Hepatocyte (in vitro differentiated cells): ENCODE results near the gene AGBL1. TPM values are rescaled to one million over a fixed set of nuclear protein-coding genes. Genes with fewer than 3 reads are reported as not detected.

Experiments
- DNase-seq: peaks from one replicate; pipeline ENCODE4 v3.0.0-alpha.2; 2016; ENCODE audit warnings: low spot score
- H2AFZ ChIP-seq: fragments of 200-600 bp; sonication (generic); 2 replicates; pipeline ENCODE4 v1.6.0; 2016; ENCODE audit warnings: antibody characterized with exemption, mild to moderate bottlenecking
- H3K27ac ChIP-seq: fragments of 200-600 bp; sonication (generic); 2 replicates; pipeline ENCODE4 v1.5.1; 2016; ENCODE audit warnings: mild to moderate bottlenecking
- H3K27me3 ChIP-seq: fragments of 200-600 bp; sonication (generic); 2 replicates; pipeline ENCODE4 v1.6.1; 2016
- H3K36me3 ChIP-seq: fragments of 200-600 bp; sonication (generic); replicated peaks from 2 replicates; pipeline ENCODE4 v1.5.1; 2016; ENCODE audit warnings: low read depth; ENCODE audit not compliant: insufficient read depth
- H3K4me1 ChIP-seq: fragments of 200-600 bp; sonication (generic); 2 replicates; pipeline ENCODE4 v1.5.1; 2016; ENCODE audit warnings: mild to moderate bottlenecking, moderate library complexity; ENCODE audit not compliant: insufficient read depth
- H3K4me2 ChIP-seq: fragments of 200-600 bp; sonication (generic); 2 replicates; pipeline ENCODE4 v1.6.0; 2016
- H3K4me3 ChIP-seq: fragments of 200-600 bp; sonication (generic); 2 replicates; pipeline ENCODE4 v1.5.1; 2016; ENCODE audit warnings: mild to moderate bottlenecking
- H3K79me2 ChIP-seq: fragments of 200-600 bp; sonication (generic); 2 replicates; pipeline ENCODE4 v1.6.0; 2017; ENCODE audit warnings: mild to moderate bottlenecking
- H3K9me2 ChIP-seq: fragments of 200-600 bp; sonication (generic); replicated peaks from 2 replicates; pipeline ENCODE4 v1.6.0; 2017; ENCODE audit warnings: mild to moderate bottlenecking; ENCODE audit not compliant: insufficient read depth
- H3K9me3 ChIP-seq: fragments of 200-600 bp; sonication (generic); 2 replicates; pipeline ENCODE4 v1.5.1; 2016; ENCODE audit warnings: low read depth, mild to moderate bottlenecking
- H4K20me1 ChIP-seq: fragments of 200-600 bp; sonication (generic); 2 replicates; pipeline ENCODE4 v1.6.0; 2016; ENCODE audit warnings: mild to moderate bottlenecking; ENCODE audit not compliant: insufficient read depth, poor library complexity, severe bottlenecking
- EZH2 ChIP-seq: fragments of 200-600 bp; sonication (generic); IDR thresholded peaks from 2 replicates; pipeline ENCODE4 v1.6.1; 2016; ENCODE audit warnings: antibody characterized with exemption, mild to moderate bottlenecking, borderline replicate concordance
- EZH2phosphoT487 ChIP-seq: fragments of 200-600 bp; sonication (generic); IDR thresholded peaks from one replicate; pipeline ENCODE4 v1.6.1; 2018; ENCODE audit warnings: antibody characterized with exemption, mild to moderate bottlenecking, low read depth, moderate library complexity; ENCODE audit not compliant: unreplicated experiment, severe bottlenecking
- WGBS: methylation state at CpG from one replicate; pipeline ENCODE4 v1.1.6; 2016; ENCODE audit warnings: low lambda C conversion rate; ENCODE audit errors: missing lambda C conversion rate; 5-methylcytosine and 5-hydroxymethylcytosine counted together
- polyA plus RNA-seq: library from polyadenylated mRNA; unstranded; fragments of >200 nt; fragmentation: Nextera tagmentation; extraction: Ambion mirVana; gene quantifications from 2 replicates; pipeline ENCODE4 v1.2.1, GENCODE V29; 2016
- total RNA-seq: library from RNA; depleted of rRNA; stranded (reverse); fragments of >200 nt; gene quantifications from 2 replicates; pipeline ENCODE4 v1.2.3, GENCODE V29; 2014
- TF ChIP-seq, protein P1 (sequence below): fragments of 200-600 bp; sonication (generic); IDR thresholded peaks from 2 replicates; pipeline ENCODE4 v1.5.1; 2016; ENCODE audit warnings: antibody characterized with exemption, mild to moderate bottlenecking; ENCODE audit not compliant: poor library complexity

The AGBL1 gene
- total and polyA plus RNA-seq, 2 experiments from 2014 or later = not detected

DNA sequence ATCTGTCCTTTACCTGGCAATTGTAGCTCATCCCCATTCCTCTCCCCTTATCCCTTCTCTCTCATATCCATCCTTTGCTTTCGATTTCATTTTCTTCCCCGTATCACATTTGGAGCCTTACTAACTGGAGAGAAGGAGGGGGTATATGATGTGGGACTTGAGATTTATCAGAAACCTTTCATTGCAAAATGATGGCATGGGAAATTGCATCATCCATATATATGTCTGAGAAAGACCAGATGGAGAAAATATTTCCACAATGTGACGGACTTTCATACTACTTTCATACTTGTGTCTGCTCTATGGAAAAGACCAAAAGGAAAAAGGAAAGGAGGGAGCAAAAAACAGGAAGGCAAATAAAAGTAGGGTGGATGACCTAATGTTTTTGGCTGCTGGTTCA lies 675.2 kb downstream of the AGBL1 start:
- Histone ChIP-seq H3K9me3 (no peaks in the 10 kb centered on the region), H4K20me1 (no peaks in the 10 kb centered on the region), H3K79me2 (no peaks in the 10 kb centered on the region), H3K36me3 (no peaks in the 10 kb centered on the region), H3K27me3 (peaks cover 11% of the 10 kb centered on the region), H3K9me2 (no peaks in the 10 kb centered on the region), H3K4me2 (no peak overlapping the region), H3K27ac (no peak overlapping the region), H2AFZ (no peak overlapping the region), H3K4me1 (no peaks in the 10 kb centered on the region), H3K4me3 (no peak overlapping the region)
- 78% methylated on average over 3 of the region's 3 CpGs for WGBS
- DNase-seq = no peak
- TF ChIP-seq EZH2 (no peak), EZH2phosphoT487 (no peak)
- TF ChIP-seq, protein P1, sequence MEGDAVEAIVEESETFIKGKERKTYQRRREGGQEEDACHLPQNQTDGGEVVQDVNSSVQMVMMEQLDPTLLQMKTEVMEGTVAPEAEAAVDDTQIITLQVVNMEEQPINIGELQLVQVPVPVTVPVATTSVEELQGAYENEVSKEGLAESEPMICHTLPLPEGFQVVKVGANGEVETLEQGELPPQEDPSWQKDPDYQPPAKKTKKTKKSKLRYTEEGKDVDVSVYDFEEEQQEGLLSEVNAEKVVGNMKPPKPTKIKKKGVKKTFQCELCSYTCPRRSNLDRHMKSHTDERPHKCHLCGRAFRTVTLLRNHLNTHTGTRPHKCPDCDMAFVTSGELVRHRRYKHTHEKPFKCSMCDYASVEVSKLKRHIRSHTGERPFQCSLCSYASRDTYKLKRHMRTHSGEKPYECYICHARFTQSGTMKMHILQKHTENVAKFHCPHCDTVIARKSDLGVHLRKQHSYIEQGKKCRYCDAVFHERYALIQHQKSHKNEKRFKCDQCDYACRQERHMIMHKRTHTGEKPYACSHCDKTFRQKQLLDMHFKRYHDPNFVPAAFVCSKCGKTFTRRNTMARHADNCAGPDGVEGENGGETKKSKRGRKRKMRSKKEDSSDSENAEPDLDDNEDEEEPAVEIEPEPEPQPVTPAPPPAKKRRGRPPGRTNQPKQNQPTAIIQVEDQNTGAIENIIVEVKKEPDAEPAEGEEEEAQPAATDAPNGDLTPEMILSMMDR = no peak

DNA sequence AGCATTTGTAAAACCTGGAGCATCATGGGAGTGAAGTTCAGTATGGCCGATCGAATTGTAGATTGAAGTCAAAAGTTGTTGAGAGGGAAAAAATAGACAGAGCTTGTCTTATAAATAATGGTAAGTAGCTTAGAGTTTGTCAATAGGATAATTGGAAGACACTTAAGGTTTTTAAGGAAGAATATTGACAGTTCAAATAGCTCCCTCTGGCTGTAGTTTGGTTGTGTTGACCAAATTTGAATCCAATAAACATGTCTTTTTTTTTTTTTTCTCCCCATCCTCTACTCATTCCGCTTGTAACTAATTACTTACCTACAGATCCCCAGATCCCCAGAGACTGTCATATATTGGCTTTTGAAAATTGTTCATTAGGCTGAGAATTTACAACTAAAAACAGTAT lies 677.0 kb downstream of the AGBL1 start:
- Histone ChIP-seq H3K27me3 (peaks cover 18% of the 10 kb centered on the region), H4K20me1 (no peaks in the 10 kb centered on the region), H3K36me3 (no peaks in the 10 kb centered on the region), H3K9me2 (no peaks in the 10 kb centered on the region), H3K9me3 (no peaks in the 10 kb centered on the region), H3K4me3 (no peak overlapping the region), H3K4me2 (no peak overlapping the region), H3K79me2 (no peaks in the 10 kb centered on the region), H3K27ac (no peak overlapping the region), H3K4me1 (no peaks in the 10 kb centered on the region), H2AFZ (no peak overlapping the region)
- no peak for DNase-seq
- WGBS = 90% methylated on average over 3 of the region's 3 CpGs
- TF ChIP-seq EZH2 (no peak), EZH2phosphoT487 (no peak)
- TF ChIP-seq, protein P1 = no peak

DNA sequence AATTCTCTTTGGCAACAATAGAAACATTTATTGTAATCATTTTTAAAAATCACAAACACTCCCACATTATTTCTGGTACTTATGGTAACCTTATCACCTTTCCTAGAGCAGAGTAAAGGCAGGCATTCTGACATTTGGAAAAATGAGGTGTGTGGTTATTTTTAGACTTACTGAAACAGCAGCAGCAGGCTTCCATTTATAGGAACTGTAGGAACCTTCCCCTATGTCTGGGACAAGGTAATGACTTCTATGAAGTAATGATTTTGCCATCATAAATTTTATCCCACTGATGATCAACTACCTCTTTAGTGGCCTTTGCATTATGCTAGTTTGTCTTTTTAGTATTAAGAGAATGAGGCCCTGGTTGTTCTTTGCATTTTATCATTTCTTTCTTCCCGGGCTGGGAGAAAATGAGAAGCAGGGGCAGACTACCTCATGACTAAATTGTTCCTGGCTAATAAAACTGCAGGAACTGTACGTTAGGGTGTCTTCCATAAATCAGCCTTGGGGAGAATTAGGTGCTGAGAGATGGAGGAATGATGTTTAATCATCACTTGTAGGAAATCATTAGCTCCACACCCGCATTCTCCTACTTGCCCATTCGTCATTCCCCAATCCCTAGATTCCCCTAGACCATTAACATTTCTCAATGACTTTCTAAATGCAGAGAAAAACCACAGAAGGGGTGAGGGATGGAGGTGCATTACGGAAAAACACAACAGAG lies 680.3 kb downstream of the AGBL1 start:
- Histone ChIP-seq H3K9me3 (no peaks in the 10 kb centered on the region), H3K4me2 (no peak overlapping the region), H3K27me3 (peaks cover 18% of the 10 kb centered on the region), H3K4me1 (no peaks in the 10 kb centered on the region), H2AFZ (no peak overlapping the region), H3K4me3 (no peak overlapping the region), H3K9me2 (no peaks in the 10 kb centered on the region), H4K20me1 (no peaks in the 10 kb centered on the region), H3K79me2 (no peaks in the 10 kb centered on the region), H3K36me3 (no peaks in the 10 kb centered on the region), H3K27ac (no peak overlapping the region)
- WGBS = 47% methylated on average over 5 of the region's 5 CpGs
- DNase-seq = no peak
- TF ChIP-seq EZH2 (no peak), EZH2phosphoT487 (no peak)
- TF ChIP-seq, protein P1 = no peak
